Measurements from ENCODE around the gene FBXL4. TPM values are rescaled to one million over a fixed set of nuclear protein-coding genes. Genes with fewer than 3 reads are reported as not detected.

The FBXL4 gene
- total RNA-seq, 1 donor from 2014 or later: 10.5 TPM

- no peak for DNase-seq (ENCODE audit: low spot score)
- ATAC-seq: no peak
Observed at GRCh38 chr6:98828211-98828788, 119.4 kb downstream of the FBXL4 start.

GRCh38 chr6:98827295-98828159 is 120.2 kb downstream of the FBXL4 start:
- no peak for DNase-seq (ENCODE audit: low spot score)
- ATAC-seq: no peak

GRCh38 chr6:98825600-98826230 is 122.0 kb downstream of the FBXL4 start:
- no peak for ATAC-seq
- DNase-seq (ENCODE audit: low spot score): no peak

GRCh38 chr6:98824902-98825599 is 122.7 kb downstream of the FBXL4 start:
- DNase-seq (ENCODE audit: low spot score): no peak
- ATAC-seq: no peak

GRCh38 chr6:98824162-98824901 is 123.4 kb downstream of the FBXL4 start:
- DNase-seq (ENCODE audit: low spot score): no peak
- ATAC-seq: no peak

GRCh38 chr6:98823428-98824161 is 124.2 kb downstream of the FBXL4 start:
- ATAC-seq: no peak

GRCh38 chr6:98821756-98822405 is 125.9 kb downstream of the FBXL4 start:
- no peak for ATAC-seq
- DNase-seq (ENCODE audit: low spot score): no peak

More at GRCh38 chr6:98823428-98824161, 124.2 kb downstream of the FBXL4 start:
- no peak for DNase-seq (ENCODE audit: low spot score)

Other genes starting within 250 kb of the FBXL4 start
- gene POU3F2, start 113.4 kb downstream of the FBXL4 start, total RNA-seq: not detected